HG03159 (cell line): Measurements from ENCODE around the gene SYVN1.
"Not testable (repeated sequence)": the region's sequence is repeated elsewhere in the genome, so short reads cannot be mapped to it uniquely, and the experiment has no call there.

Source experiments
- ATAC-seq: cut with Tn5 transposase; IDR thresholded peaks from one replicate; pipeline ENCODE4 v1.9.1; 2021; ENCODE audit warnings: mild to moderate bottlenecking, moderate library complexity; ENCODE audit not compliant: unreplicated experiment

Gene SYVN1

GRCh38 chr11:65152122-65152521 is 17.8 kb upstream of the SYVN1 start:
- ATAC-seq = no peak

DNA sequence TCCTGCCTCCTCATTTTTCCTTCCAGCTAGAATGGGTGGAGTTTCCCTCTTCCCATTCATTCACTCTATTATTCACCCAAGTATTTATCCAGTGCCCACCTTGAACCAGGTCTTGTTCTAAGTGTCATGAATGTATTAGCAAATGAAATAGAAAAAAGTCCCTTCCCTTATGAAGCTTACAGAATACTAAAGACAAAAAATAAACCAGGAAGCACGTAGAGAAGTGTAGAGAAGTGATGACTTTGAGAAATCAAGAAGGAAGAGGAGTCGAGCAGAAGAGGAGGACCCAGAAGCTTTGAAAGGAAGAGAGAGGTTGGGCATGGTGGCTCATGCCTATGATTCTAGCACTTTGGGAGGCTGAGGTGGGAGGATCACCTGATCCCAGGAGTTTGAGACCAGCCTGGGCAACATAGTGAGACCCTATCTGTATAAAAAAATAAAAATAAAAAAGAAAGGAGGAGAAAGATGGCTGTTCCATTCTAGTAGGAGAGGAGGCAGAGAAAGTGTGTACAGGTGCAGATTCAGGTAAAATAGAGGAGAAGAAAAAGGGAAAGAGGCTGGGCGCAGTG is 17.1 kb upstream of the SYVN1 start:
- ATAC-seq = no peak

GRCh38 chr11:65150509-65151299 is 16.4 kb upstream of the SYVN1 start:
- no peak for ATAC-seq

DNA sequence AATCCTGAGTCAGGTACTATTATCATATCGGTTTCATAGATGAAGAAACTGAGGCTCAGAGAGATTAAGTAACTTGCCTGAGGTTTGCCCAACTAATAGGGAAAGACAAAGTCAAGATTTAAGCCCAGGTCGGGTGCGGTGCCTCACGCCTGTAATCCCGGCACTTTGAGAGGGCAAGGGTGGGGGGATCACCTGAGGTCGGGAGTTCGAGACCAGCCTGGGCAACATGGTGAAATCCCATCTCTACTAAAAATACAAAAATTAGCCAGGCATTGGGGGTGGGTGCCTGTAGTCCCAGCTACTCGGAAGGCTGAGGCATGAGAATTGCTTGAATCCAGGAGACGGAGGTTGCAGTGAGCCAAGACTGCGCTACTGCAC is 15.8 kb upstream of the SYVN1 start:
- ATAC-seq = not testable (repeated sequence)

GRCh38 chr11:65148657-65149056 is 14.3 kb upstream of the SYVN1 start:
- no peak for ATAC-seq

GRCh38 chr11:65147352-65148075 is 13.2 kb upstream of the SYVN1 start:
- ATAC-seq = no peak

GRCh38 chr11:65141896-65142494 is 7.7 kb upstream of the SYVN1 start:
- no peak for ATAC-seq

GRCh38 chr11:65136515-65137096 is 2.3 kb upstream of the SYVN1 start:
- ATAC-seq = no peak

DNA sequence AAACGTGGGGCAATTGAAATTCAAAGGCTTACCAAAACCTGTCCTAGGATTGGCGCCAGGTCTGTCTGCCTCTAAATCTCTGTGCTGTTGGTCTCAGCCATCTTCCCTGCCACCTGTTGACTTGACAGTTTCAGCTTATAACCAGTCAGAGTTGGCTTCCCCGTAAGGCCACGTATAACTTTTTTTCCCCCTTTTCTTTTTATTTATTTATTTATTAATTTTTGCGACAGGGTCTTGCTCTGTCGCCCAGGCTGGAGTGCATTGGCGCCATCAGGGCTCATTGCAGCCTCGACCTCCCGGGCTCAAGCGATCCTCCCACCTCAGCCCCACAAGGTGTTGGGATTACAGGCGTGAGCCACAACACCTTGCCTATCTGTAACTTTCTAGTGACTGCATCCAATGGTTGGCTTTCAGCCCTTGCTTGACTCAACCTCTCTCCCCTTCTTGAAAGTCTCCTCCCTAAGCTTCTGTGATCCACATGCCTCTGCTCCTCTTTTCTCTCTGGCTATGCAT is 1.4 kb upstream of the SYVN1 start:
- no peak for ATAC-seq

DNA sequence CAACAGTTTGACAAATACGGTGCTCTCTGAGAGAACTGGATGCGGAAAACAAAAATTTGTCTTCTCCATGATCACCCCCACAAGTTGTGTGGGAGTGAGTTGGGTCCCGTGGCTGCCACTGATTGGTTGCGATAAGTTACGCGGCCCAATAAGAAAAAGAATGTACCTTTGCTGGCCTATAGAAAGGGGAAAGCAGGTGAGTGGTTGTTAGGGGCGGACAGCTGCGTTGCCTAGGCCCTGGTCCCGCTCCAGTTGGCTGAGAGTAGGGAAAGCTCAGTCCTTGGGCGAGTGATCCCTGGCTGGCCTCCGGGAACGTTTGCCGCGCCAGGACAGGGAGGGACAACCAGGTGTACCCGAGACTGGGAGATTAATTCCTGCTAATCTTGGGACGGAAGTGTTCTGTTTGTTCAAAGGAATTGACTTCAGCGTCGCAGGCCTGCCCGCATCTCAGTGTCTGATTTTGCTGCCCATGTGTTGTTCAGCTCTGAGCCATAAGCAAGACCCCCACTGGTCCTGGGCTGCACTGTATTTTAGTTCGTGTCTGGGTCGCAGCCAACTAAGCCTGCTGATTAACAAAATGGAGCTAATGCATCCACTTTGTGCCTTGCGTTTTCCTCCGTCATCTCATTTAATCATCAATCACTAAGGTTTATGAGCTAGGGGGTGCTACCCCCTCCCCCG is 773 bp upstream of the SYVN1 start:
- ATAC-seq = peak; percentile 69

- ATAC-seq = no peak
These were observed 595 bp downstream of the SYVN1 start for GRCh38 chr11:65133724-65134123.

GRCh38 chr11:65132988-65133700 is 1.2 kb downstream of the SYVN1 start:
- ATAC-seq = no peak

GRCh38 chr11:65132238-65132987 is 1.9 kb downstream of the SYVN1 start:
- no peak for ATAC-seq

DNA sequence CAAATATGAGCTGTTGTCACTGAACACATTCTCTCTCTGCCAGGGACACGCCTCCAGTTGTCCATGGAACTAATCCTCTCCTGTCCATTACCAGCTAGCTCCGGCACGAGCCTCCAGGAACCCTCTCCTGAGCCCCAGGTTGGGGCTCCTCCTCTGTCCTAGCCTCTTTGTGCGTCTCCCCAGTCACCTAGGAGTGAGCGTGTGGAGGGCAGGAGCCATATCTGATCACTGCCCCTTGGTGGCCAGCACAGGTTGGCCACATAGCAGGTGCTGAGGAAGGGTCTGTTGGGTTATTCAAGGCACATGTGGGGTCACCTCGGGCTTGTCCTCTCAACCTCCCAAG is 2.5 kb downstream of the SYVN1 start:
- no peak for ATAC-seq

DNA sequence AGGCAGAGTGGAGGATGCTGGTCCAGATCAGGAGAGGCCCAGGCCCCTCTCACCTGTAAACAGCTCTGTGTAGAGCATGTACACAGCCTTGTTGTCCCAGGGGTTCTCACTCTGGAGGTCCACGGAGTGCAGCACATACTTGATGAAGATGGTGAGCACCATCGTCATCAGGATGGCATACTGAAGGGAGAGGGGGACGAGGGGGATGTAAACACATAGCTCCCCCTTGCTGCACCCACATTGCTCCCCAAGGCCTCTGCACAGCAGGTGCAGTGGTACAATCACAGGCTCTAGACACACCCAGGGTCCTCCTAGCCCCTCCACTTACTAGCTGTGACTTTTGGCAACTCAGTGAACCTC is 2.9 kb downstream of the SYVN1 start:
- no peak for ATAC-seq

DNA sequence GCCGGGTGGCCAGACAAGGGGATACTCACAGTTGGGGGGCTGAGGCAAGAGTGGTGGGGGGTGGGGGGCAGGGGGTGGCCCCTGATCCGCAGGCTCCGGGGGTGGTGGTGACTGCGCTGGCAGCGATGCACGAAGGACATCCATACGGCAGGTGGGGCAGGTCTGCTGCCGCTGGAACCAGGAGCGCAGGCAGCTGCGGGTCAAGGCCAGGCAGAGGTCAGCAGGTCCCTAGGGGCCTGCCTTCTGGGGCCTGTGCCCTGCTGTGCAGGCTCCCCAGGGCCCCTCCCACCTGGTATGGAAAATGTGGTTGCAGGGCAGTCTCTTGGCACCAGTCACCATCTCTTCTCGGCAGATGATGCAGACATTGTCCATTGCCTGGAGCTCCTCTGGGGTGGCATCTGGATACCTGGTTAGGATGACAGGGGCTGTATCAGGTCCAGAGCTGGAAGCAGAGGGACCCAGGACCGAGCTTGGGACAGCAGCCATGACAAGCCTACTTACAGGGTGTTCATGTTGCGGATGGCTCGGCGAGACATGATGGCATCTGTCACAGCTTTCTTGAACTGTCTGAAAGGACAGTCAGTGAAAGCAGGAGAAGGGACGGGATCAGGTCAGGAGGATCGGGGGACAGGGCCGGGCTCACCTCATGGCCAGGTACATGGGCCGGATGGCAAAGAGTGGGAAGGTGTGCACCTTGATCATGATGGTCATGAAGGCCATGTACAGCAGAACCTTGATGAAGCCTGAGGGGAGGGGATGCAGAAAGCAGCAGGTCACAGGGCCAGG is 3.5 kb downstream of the SYVN1 start:
- no peak for ATAC-seq

DNA sequence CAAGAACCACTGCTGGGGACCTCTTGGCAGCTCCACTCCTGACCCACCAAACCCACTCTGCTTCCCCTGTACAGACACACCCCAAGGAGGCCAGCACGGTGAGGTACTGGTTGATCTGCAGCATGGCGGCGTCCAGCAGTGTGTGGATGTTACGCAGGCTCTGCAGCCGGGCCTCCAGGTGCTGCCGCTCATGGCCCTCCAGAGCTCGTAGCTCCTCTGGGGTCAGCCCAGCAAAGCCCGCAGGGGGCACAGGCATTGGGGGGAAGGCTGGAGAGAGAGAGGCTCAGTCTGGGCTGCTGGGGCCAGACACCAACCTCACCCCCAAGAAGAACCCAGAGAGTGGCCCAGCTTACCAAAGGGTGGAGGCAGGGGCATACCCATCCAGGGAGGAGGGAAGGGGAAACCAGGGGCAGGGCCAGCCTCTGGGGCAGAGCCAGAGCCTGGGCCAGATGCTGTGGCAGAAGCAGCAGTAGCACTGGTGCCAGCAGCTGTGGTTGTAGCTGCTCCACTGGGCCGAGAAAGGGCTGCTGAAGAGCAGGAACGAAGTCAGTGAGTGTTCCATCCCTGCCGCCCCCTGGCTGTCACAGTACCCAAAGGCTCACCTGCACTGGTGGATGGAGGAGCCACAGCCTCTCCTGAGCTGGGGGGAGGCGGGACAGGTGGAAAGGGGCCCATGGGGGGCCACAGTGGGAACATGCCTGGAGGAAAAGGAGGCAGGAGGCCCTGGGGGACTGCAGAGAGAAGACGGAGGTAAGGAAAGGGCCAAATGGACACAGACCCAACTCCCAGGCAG is 4.5 kb downstream of the SYVN1 start:
- no peak for ATAC-seq
